NCI-H2107 treated with DMSO at 0.1 percent for 48 hours (cell line): Measurements from ENCODE around the gene JAK1.
"Not testable (repeated sequence)": the region's sequence is repeated elsewhere in the genome, so short reads cannot be mapped to it uniquely, and the experiment has no call there.

Experiments
- DNase-seq: peaks from one replicate; lab custom pipeline; 2025; ENCODE audit not compliant: unreplicated experiment; lab: John Stamatoyannopoulos, UW

JAK1 gene

DNA sequence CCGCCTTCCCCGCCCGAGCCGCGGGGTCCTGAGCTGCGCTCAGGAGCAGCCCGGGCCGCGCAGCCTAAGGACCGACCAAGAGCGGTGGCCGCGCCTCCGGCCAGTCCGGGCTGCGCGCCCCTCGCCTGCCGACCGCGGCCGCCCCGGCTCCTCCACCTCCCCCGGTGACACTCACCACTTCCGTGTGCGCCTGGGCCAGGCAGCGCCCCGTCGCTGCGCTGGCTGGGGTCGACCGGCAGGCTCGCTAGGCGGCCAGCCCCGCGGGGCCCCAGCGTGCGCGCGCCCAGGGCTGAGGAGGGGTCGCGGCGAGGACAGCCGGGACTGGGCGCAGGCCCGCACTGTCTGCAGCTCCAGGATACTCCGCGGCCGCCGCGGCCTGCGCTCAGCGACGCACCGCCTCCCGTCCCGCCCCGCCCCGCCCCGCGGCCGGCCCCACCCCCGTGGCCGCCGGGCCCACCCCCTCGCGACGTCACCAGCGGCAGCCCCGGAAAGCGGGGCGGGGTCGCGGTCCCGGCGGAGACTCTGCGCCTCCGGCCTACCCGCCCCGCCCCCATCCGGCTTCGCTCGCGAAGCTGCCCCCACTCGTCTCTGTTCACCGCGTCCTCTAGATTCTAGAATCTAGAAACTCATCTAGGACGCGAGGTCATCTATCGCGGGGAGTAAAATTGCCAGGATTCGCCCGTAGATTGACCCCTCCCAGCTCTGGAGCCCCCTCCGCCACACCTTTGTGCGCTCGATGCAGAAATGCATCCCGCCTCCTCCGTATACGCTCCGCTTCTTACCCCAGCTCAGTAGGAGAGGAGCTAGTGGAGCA is at the start of gene JAK1:
Gene JAK1 (minus strand): TSS at position 392 of the 814 bp plus-strand sequence. CDS start 80,285 bp downstream, outside the sequence.
- peak; percentile 69 for DNase-seq

DNA sequence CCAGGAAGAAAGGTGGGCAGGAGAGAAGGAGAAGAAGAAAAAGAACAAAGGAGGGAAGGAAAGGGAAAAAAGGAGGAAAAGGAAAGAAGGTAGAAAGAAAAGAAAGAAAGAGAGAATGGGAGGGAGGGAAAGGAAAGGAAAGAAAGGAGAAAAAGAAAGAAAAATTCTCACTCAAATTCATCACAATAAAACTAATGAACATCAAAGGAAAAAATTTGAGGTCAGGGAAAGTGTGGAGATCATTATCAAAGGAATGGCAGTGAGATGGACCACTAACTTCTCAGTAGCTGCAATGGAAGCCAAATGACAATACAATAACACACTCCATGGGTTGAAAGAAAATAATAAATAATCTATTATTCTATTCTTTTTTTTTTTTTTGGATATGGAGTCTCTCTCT is 48.0 kb upstream of the JAK1 start:
- no peak for DNase-seq

DNA sequence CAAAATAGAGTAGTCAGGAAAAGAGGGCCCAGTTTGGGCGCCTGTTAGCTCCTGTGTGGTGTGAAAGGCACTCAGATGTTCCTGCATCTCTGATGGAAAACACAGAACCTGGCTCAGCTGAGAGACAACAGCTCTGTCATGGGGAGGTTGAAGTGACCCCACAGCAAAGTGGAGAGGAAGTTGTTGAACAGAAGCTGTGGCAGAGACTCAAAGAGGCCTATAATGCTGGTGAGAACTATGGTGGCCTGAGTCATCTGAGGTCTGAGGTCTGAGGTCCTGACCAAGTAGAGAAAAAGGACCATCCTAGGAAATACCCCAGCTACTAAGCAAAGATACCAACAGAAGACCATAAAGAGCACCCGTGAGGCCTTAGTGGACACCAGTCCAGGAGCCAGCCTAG is 45.6 kb upstream of the JAK1 start:
- DNase-seq = no peak

DNA sequence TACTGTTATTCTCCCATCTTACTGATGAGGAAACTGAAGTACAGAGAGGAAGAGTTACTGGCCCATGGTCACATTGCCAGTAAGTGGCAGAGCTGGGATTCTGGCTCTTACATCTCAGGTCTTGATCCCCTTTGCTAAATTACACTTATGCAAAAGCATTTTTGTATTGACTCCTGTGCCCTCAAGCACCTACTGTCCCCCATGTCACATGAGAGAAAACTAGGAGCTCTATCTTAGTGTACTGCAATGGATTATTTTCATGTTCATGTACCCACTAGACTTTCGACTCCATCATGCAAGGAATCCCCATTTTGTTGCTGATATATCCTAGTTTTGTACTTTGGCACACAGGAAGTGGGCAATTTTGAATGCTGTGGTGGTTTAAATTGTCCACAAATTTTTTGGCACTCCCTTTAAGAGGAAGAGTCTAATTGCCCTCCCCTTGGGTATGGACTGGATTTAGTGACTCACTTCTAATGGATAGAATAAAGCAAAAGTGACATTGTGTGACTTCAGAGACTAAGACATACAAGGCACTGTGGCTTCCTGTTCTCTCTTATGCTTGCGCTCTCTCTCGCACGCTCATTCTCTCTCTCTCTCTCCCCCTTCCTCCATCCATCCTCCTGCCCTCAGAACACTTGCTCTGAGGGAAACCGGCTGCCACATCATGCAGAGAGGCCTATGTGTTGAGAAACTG is 43.5 kb upstream of the JAK1 start:
- no peak for DNase-seq

DNA sequence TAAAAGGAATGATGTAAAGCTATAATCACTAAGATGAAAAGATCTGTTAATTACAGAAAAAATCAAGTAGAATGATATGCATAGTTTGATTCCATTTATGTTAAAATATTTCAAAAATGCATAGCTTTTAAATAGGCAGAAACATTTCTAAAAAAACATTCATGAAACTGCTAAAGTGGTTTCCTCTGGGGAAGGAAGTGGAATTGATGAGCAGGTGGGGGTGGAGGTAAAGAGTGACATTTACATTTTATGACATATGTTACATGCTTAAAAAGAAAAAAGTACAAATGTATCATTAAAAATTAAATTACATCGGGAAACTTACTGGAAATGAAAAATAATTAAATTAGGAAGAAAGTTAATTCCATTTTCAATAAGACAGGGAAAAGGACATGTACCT is 42.8 kb upstream of the JAK1 start:
- no peak for DNase-seq

DNA sequence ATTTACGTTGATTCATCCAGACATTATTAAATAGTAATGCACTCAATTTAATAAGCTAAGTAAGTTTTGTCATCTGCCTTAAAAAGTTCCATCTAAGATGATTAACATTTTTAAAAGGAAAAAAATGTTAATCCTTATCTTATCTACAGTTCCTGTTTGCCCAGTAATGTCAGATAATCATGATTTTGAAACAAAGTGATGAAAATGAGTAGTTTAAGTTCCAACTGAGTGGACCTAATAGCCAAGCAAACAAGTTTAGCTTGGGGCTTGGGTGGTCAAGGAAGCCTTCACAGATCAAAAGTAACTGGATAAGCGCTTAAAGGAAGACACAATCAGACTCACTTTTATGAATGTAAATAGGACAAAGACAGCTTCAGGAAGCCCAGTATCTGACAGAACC is 40.5 kb upstream of the JAK1 start:
- DNase-seq = no peak

DNA sequence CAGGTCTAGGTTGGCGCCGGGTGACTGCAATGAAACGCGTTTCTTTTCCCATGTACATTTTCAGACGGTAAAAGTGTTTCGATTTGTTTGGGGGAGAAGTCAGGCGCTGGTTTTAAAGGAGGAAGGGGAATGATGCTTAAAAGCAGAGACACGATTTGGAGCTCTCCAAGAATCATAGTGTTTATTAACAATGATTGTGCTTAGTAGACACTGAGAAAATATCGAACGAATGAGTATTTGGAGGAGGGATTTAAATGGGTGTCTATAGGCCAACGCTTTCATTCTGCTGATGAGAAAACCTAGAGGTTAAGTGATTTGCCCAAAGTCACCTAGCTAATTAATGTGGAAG is 36.9 kb upstream of the JAK1 start:
- no peak for DNase-seq

DNA sequence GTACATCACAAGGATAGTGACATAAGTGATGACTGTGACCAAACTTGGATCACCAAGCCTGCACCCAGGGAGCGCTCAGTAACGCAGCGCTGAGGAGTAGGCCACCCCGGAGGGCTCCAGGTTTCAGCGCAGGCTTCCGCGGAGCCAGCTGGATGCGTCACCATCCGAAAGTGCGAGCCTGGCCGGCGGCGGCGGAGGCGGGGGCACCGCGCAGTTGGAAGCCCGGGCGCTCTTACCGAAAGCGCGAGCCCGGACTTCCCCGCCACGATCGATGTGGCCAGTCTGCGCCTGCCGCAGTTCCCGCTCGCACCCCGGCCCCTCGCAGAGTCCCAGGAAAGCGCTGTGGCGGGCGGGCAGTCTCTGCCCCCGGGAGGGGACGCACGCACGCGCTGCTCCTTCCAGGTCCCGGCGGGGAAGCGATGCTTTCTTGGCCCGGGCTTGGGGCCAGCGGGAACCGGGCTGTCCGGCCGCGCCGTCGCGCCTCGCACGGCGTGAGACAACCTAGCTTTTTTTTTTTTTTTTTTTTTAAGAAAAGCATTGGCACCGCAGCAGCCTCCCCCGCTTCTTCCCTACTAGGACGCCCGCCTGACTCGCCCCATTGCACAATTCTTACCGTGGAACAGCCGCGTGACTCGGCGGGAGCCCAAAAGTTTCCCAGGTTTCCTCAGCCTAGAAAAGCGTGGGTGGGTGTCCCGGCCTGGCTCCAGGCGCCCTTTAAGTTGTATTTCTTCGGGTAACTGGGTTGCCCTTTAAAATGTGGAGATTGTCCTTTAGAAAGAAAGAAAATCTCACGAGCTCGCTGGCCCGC is 36.4 kb upstream of the JAK1 start:
- no peak for DNase-seq

DNA sequence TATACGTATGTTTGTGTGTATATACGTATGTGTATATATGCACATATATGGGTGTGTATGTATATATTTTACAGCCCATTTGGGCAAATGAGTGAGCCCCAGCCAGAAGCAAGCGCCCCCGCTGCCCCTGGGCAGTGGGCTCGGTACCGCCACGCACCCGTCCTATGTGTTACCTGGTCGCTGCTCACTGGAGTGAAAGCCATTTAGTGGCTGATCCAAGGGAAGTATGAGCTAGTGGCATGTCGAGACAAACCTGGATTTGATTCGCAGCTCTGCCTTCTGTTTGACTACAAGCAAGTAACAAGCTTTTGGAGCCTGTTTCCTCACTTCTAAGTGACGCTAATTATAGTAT is 35.8 kb upstream of the JAK1 start:
- DNase-seq = no peak

DNA sequence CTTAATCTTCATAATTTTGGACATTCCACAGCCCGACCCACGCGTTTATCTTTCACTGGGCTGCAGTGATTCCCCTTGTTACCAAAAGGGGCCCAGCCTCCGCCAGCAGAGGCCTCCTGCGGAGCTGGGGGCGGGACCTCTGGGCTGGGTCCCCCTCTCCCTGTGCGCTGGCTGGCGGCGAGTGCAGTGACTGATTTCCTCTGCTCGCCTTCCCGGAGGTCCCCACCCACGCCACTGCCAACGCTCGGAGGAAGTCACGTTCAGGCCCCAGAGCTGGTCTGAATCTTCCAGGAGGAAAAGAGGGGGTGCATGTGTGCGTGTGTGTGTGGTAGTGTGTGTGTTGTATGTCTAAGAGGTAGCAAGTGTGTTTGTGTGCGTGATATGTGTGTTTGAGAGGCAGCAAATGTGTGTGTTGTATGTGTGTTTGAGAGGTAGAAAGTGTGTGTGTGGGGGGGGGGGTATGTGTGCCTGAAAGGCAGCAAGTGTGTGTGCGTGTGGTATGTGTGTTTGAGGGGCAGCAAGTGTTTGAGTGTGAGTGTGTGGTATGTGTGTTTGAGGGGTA is 35.0 kb upstream of the JAK1 start:
- DNase-seq = no peak

DNA sequence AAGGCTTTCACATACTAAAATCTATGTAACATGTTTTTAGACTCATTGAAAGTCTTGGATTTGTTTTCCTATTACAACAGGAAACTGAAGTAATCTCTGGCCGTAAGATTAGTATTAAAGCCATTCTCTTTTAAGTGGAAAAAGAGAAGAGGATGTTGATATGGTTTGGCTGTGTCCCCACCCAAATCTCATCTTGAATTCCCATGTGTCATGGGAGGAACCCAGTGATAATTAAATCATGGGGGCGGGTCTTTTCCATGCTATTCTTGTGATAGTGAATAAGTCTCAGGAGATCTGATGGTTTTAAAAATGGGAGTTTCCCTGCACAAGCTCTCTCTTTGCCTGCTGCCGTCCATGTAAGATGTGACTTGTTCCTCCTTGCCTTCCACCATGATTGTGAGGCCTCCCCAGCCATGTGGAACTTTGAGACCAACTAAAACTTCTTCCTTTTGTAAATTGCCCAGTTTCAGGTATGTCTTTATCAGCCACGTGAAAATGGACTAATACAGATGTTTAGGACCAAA is 32.1 kb upstream of the JAK1 start:
- not testable (repeated sequence) for DNase-seq

DNA sequence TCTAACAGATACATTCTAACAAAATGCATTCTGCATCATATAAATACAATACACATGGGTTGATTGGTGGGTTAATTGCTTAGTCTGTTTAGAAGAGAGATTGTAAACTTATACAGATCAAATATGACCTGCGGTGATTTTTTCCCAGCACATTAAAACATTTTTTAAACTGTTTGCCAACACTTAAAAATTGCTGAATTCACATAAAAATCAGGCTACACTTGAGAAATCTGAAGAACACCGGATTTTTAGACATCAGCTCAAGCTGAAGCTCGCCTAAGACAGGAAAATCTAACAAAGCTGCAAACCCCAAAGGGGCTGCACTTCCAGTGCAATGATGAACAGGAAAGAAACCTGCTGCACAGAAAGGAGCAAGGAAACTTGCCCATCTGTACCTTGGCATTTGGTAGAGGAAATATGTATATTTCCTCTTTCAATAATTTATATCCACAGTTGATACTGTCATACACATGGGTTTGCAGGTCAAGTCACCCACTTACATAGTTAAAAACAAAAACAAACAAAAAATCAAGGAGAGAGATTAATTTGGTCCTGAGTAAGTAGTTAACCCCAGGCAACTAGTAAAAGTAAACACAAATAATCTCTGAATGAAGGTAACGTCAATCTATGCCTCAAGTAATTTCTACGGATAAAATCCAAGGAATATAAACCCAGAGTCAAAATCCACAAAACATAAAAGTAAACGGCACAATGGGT is 30.4 kb upstream of the JAK1 start:
- no peak for DNase-seq

DNA sequence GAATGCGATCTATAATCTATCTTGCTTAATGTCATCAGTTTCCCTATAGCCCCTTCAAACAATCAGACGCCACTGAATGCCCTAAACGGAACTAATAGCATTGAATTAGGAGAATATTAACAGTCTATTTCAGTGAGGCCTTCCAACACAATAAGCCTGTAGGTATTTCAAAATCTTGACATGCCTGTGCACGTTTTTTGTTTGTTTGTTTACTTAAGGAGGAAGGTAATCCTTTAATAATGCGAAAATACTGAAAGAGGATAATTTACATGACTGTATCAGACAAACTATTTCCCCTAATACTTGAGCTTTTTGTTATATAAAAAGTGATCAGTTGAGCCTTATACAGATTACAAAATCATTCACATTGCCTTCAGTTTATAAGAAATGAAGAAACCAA is 29.0 kb upstream of the JAK1 start:
- no peak for DNase-seq

DNA sequence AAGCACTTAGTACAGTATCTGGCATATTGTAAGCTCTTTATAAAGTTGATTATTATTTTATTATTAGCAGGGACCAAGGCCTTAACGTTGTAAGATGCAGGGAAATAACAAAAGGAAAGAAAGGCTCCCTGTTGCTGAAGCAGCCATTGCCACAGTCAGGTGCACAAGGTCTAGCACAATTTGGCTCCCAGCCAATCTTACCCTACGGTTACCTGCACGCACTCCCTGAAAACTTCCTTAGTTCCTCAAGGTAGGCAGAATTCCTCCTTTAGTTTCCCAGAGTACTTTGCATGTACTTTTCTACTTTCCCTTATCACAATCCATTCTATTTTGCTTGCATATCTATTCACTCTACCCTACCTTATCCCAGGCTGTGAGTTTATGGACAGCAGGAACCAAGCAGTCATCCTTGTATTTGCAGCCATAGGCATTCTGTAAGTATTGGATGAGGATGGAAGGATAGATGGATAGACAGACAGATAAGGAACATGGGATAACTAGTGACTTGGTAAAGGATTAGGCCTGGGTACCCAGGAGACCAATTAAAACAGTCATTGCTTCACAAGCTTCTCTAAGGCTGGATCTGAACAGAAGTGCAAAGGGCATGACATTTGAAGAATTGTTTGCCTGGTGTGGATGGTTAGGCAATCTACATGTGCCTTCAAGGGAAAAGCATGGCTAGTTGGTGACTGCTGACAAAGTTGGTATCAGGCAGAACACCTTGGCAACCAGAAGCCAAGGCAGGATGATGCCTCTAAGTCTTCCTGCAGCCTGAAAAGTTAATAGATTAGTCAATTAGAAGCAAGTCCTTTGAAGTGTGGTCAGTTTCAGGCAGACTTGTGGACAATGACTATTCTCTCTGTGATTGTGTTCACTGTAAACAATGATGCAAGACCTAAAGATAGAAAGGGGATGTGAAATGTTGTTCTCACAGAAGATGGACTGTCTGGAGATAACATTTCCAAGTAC is 20.8 kb upstream of the JAK1 start:
- DNase-seq = no peak

DNA sequence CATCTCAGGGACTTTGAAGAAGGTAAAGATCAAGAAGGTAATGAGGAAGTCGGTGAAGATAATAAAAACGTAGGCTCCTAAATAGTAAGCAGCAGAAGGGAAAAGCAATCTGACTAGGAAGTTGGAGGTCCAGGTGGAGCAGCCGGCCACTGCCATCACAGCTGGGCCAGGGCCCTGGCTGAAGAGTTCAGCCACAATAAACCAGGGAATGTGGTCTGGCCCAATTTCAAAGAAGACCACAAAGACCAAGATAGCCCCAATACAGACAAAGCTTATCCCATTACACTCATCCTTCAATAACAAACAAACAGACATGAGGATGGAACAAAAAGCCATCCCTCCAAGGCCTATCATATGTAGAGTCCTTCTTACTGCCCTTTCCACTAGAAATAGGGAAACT is 18.4 kb upstream of the JAK1 start:
- no peak for DNase-seq

DNA sequence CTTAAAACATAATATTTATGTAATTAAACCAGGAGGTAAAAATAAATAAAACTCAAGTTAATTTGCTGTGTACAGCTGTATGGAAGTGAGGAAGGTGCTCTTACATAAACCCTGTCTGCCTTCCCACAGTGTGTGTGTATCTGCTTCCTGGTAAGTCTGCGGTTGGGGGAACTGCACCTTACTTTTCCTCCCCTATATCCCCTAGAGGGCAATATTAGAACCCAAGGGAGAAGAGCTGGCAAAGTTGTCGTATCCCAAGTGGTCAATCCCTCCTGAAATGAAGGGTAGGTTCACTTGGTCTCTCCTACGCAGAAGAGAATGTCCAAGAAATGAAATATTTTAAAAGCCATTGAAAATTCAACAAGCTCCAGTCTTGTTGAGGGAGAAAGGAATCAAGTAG is 17.8 kb upstream of the JAK1 start:
- DNase-seq = no peak

DNA sequence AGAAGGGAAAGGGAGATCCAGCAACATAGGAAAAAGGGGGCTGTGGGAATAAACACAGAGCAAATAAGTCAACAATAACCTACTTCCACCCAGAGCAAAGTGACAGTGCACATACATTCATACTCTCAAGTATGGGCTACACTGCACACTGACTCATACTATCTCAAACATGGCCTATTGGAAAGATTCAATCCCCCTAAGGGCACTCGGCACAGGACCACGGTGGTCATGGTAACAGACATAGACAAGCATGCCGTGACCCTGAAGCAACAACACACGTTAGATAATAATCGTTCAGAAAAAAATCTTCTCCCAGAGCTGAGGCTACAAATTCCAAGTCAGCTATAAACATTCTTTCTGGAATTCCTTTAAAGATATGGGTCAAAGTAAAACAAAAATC is 16.8 kb upstream of the JAK1 start:
- no peak for DNase-seq

DNA sequence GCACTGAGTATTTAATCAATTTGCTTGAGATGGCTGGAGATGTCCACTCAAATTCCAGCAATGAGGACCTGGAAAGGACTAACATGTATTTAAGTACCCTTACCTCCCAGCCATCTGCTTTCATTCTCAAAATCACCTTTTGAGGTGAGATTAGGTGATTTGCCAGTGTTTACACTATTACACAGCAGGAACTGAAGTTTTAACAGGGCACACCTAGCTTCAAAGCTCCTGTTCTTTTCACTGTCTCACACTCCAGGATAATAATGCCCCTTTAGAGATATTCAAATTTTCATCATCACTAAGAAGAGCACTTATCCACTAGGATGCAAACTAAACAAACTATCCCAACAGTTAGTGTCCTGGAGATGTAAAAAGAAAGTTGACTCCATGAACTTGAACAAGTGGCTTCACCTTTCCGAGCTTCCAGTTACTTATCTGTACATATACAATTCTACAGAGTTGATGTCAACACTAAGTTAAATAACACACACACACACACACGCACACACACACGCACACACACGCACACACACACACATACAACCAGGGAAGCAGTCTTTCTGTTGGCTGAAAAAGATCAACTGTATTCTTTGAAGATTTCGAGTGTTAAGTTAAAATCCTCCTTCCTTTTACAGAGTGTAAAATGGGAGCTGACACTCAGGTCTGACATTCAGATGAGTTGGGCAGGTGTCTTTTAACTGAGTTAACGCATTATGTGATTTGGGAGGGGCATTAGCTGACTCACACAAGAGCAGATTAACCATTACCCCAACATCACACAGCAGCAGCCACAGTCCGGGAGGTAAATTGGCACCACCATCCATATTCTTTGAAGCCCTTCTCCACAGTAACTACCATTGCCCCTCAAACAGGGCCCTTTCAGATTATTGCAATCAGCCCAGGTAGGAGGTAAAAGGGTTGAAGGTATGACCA is 15.5 kb upstream of the JAK1 start:
- no peak for DNase-seq
